Vagina (tissue), 2 donors: ENCODE data around the gene MPPED2. TPM values are rescaled to one million over a fixed set of nuclear protein-coding genes. Genes with fewer than 3 reads are reported as not detected.

Experiments used
- DNase-seq, 2 donors: peaks; one replicate each; pipeline ENCODE4 v3.0.0-alpha.2; 2017; ENCODE audit errors: extremely low spot score in 2 of 2
- H3K27ac ChIP-seq: fragments of 200-600 bp; sonication (generic); one replicate; pipeline ENCODE4 v1.5.1; 2019
- H3K27me3 ChIP-seq: fragments of 200-600 bp; sonication (generic); one replicate; pipeline ENCODE4 v1.5.1; 2019
- H3K36me3 ChIP-seq, 2 donors: fragments of 200-600 bp; sonication (generic); one replicate each; pipeline ENCODE4 v1.5.1; 2017 to 2019
- H3K4me1 ChIP-seq: fragments of 200-600 bp; sonication (generic); one replicate; pipeline ENCODE4 v1.5.1; 2019
- H3K4me3 ChIP-seq, 2 donors: fragments of 200-600 bp; sonication (generic); 1 replicate in 1 of 2; 2 replicates in 1 of 2; pipeline ENCODE4 v1.5.1; 2016 to 2019
- H3K9me3 ChIP-seq: fragments of 200-600 bp; sonication (generic); one replicate; pipeline ENCODE4 v1.5.1; 2019
- CTCF ChIP-seq, 3 experiments: fragments of 450-650 bp in 2 of 3; fragments of 200-600 bp in 1 of 3; sonication (generic) in 1 of 3; IDR thresholded peaks; one replicate each; pipeline ENCODE4 v1.5.1; 2017 to 2019; ENCODE audit warnings: antibody characterized with exemption in 3 of 3, mild to moderate bottlenecking in 2 of 3, moderate library complexity in 2 of 3
- POLR2A ChIP-seq, 2 donors: fragments of 450-650 bp; IDR thresholded peaks; one replicate each; pipeline ENCODE4 v1.6.1; 2017; ENCODE audit warnings: antibody characterized with exemption in 2 of 2, mild to moderate bottlenecking in 2 of 2, moderate library complexity in 2 of 2
- POLR2AphosphoS5 ChIP-seq, 2 donors: sonication (generic); formaldehyde crosslinking; IDR thresholded peaks; one replicate each; pipeline ENCODE4 v1.9.0; 2017; ENCODE audit warnings: antibody characterized with exemption in 2 of 2, mild to moderate bottlenecking in 2 of 2, low read depth in 1 of 2; ENCODE audit not compliant: insufficient read depth in 1 of 2
- intact Hi-C: fragments of 100-400 bp; cut with DNase I; formaldehyde crosslinking; loops from one replicate; pipeline ENCODE4 v1.15.1; 2023
- total RNA-seq: library from RNA; depleted of rRNA; stranded (reverse); fragments of >200 nt; gene quantifications from one replicate; pipeline ENCODE4 v1.2.3, GENCODE V29; 2016

Gene MPPED2
- total RNA-seq, 1 donor from 2014 or later, result 4.4 TPM

GRCh38 chr11:30414806-30415205, 171.3 kb downstream of the MPPED2 start:
- no peak overlapping the region for H3K4me3 ChIP-seq
- no peak for DNase-seq
- H3K4me1 ChIP-seq, result no peaks in the 10 kb centered on the region
- H3K36me3 ChIP-seq, result no peaks in the 10 kb centered on the region
- no peaks in the 10 kb centered on the region for H3K9me3 ChIP-seq
- H3K27me3 ChIP-seq, result no peaks in the 10 kb centered on the region
- H3K27ac ChIP-seq, result no peak overlapping the region
- TF ChIP-seq POLR2A (IDR thresholded peaks at IDR 0.05) (no peak), POLR2AphosphoS5 (IDR thresholded peaks at IDR 0.05; ENCODE audit: insufficient read depth in 1 of 2, low read depth in 1 of 2) (no peak), CTCF (IDR thresholded peaks at IDR 0.05) (no peak)
- intact Hi-C loops, result no loop called here

- no peak overlapping the region for H3K27ac ChIP-seq
- H3K36me3 ChIP-seq, result no peaks in the 10 kb centered on the region
- DNase-seq, result no peak
- H3K4me1 ChIP-seq, result no peaks in the 10 kb centered on the region
- no peak for TF ChIP-seq POLR2AphosphoS5 (IDR thresholded peaks at IDR 0.05; ENCODE audit: insufficient read depth in 1 of 2, low read depth in 1 of 2)
- H3K9me3 ChIP-seq, result no peaks in the 10 kb centered on the region
- no peak overlapping the region for H3K4me3 ChIP-seq
- no peaks in the 10 kb centered on the region for H3K27me3 ChIP-seq
- intact Hi-C loops, result no loop called here
These were observed 171.9 kb downstream of the MPPED2 start for GRCh38 chr11:30414244-30414643.

GRCh38 chr11:30412509-30412908, 173.6 kb downstream of the MPPED2 start:
- H3K36me3 ChIP-seq, result no peaks in the 10 kb centered on the region
- H3K27ac ChIP-seq, result no peak overlapping the region
- TF ChIP-seq POLR2AphosphoS5 (IDR thresholded peaks at IDR 0.05; ENCODE audit: insufficient read depth in 1 of 2, low read depth in 1 of 2) (no peak), POLR2A (IDR thresholded peaks at IDR 0.05) (no peak), CTCF (IDR thresholded peaks at IDR 0.05) (no peak)
- H3K27me3 ChIP-seq, result no peaks in the 10 kb centered on the region
- intact Hi-C loops, result no loop called here
- no peaks in the 10 kb centered on the region for H3K9me3 ChIP-seq
- no peak overlapping the region for H3K4me3 ChIP-seq
- no peak for DNase-seq
- H3K4me1 ChIP-seq, result no peaks in the 10 kb centered on the region

GRCh38 chr11:30411383-30411782, 174.8 kb downstream of the MPPED2 start:
- Histone ChIP-seq H3K9me3 (no peaks in the 10 kb centered on the region), H3K4me3 (no peak overlapping the region), H3K36me3 (no peaks in the 10 kb centered on the region), H3K4me1 (no peaks in the 10 kb centered on the region), H3K27me3 (no peaks in the 10 kb centered on the region), H3K27ac (no peak overlapping the region)
- DNase-seq, result no peak
- TF ChIP-seq POLR2AphosphoS5 (IDR thresholded peaks at IDR 0.05; ENCODE audit: insufficient read depth in 1 of 2, low read depth in 1 of 2) (no peak), CTCF (IDR thresholded peaks at IDR 0.05) (no peak), POLR2A (IDR thresholded peaks at IDR 0.05) (no peak)
- intact Hi-C loops, result no loop called here

- H3K9me3 ChIP-seq, result no peaks in the 10 kb centered on the region
- no peaks in the 10 kb centered on the region for H3K36me3 ChIP-seq
- no peak overlapping the region for H3K4me3 ChIP-seq
- TF ChIP-seq CTCF (IDR thresholded peaks at IDR 0.05) (no peak), POLR2A (IDR thresholded peaks at IDR 0.05) (no peak), POLR2AphosphoS5 (IDR thresholded peaks at IDR 0.05; ENCODE audit: insufficient read depth in 1 of 2, low read depth in 1 of 2) (no peak)
- H3K27me3 ChIP-seq, result no peaks in the 10 kb centered on the region
- no peaks in the 10 kb centered on the region for H3K4me1 ChIP-seq
- intact Hi-C loops, result no loop called here
- no peak overlapping the region for H3K27ac ChIP-seq
- no peak for DNase-seq
These were observed 179.0 kb downstream of the MPPED2 start for GRCh38 chr11:30406978-30407762.
